ENCODE data around the gene PALLD.

DNA sequence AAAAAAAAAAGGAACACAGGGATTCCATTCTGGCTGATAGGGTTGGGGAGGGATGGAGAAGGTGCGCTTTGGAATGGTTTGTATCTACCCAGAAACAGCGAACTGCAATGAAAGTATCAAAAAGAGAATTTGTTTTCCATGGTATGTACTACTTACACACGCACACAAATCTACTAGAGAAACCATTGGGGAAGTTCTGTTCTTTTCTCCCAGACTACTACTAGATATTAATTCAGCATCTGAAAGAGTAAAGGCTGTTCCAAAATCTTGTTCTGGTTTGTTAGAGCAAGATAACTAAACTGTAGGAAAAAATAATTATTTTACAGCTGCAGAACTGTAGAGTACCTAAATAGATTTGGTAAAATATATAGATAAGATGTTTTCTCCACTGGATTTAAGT lies 394.8 kb downstream of the PALLD start:
- TF ChIP-seq CTCF (IDR thresholded peaks at IDR 0.05; ENCODE audit: low read length): no peak
- TF ChIP-seq EZH2phosphoT487 (IDR thresholded peaks at IDR 0.05; ENCODE audit: low read length): no peak
